HL-60/S4 treated with phorbol 12-myristate 13-acetate at 8.2 ng/mL for 4 days and 3 days (cell line): Measurements from ENCODE around the gene FOSL2.

Experiments used
- in situ Hi-C: fragments of 300-500 bp; cut with MboI; formaldehyde crosslinking; loops from 2 replicates; pipeline ENCODE4 v1.15.0; 2022; ENCODE audit warnings: low sequenced_read_pairs

The FOSL2 gene

GRCh38 chr2:28429636-28430376, 37.1 kb downstream of the FOSL2 start:
- in situ Hi-C loops: no loop called here

GRCh38 chr2:28430377-28430765, 37.7 kb downstream of the FOSL2 start:
- in situ Hi-C loops: no loop called here

- in situ Hi-C loops: no loop called here
Measured at GRCh38 chr2:28430788-28431418, 38.2 kb downstream of the FOSL2 start.

GRCh38 chr2:28431741-28432140, 39.1 kb downstream of the FOSL2 start:
- in situ Hi-C loops: no loop called here

- in situ Hi-C loops: no loop called here
Measured at GRCh38 chr2:28432362-28432761, 39.7 kb downstream of the FOSL2 start.

GRCh38 chr2:28433215-28433614, 40.6 kb downstream of the FOSL2 start:
- in situ Hi-C loops: no loop called here

- in situ Hi-C loops: no loop called here
Measured at GRCh38 chr2:28433935-28434599, 41.4 kb downstream of the FOSL2 start.

- in situ Hi-C loops: no loop called here
Measured at GRCh38 chr2:28434600-28434989, 41.9 kb downstream of the FOSL2 start.

- in situ Hi-C loops: no loop called here
Measured at GRCh38 chr2:28435241-28435640, 42.6 kb downstream of the FOSL2 start.

GRCh38 chr2:28435814-28436351, 43.2 kb downstream of the FOSL2 start:
- in situ Hi-C loops: no loop called here

GRCh38 chr2:28436525-28437051, 43.9 kb downstream of the FOSL2 start:
- in situ Hi-C loops: no loop called here

- in situ Hi-C loops: no loop called here
Measured at GRCh38 chr2:28437149-28437835, 44.6 kb downstream of the FOSL2 start.

GRCh38 chr2:28437918-28438317, 45.3 kb downstream of the FOSL2 start:
- in situ Hi-C loops: no loop called here

- in situ Hi-C loops: no loop called here
Measured at GRCh38 chr2:28438532-28439063, 45.9 kb downstream of the FOSL2 start.

- in situ Hi-C loops: no loop called here
Measured at GRCh38 chr2:28439127-28439526, 46.5 kb downstream of the FOSL2 start.

- in situ Hi-C loops: no loop called here
Measured at GRCh38 chr2:28439763-28440162, 47.1 kb downstream of the FOSL2 start.

GRCh38 chr2:28442328-28442727, 49.7 kb downstream of the FOSL2 start:
- in situ Hi-C loops: no loop called here

GRCh38 chr2:28444956-28445355, 52.3 kb downstream of the FOSL2 start:
- in situ Hi-C loops: no loop called here

- in situ Hi-C loops: no loop called here
Measured at GRCh38 chr2:28445448-28446258, 53.0 kb downstream of the FOSL2 start.

- in situ Hi-C loops: no loop called here
Measured at GRCh38 chr2:28446531-28446930, 53.9 kb downstream of the FOSL2 start.
